LNCaP clone FGC (cell line): Measurements from ENCODE around the gene RNF150.

Experiments used
- DNase-seq: peaks from one replicate; pipeline ENCODE4 v3.0.0-alpha.2; 2011; ENCODE audit warnings: low read depth
- H3K4me3 ChIP-seq: 2 replicates; pipeline ENCODE4 v1.5.1; 2011; ENCODE audit warnings: mild to moderate bottlenecking, low read depth, low read length, control low read depth
- CTCF ChIP-seq: IDR thresholded peaks from 2 replicates; pipeline ENCODE4 v1.5.1; 2012; ENCODE audit warnings: mild to moderate bottlenecking; ENCODE audit not compliant: control insufficient read depth, insufficient read depth; ENCODE audit errors: extremely low read depth

RNF150 gene

GRCh38 chr4:141035920-141036319 lies 97.3 kb downstream of the RNF150 start:
- TF ChIP-seq CTCF: no peak
- H3K4me3 ChIP-seq: no peak overlapping the region
- no peak for DNase-seq

- no peak for TF ChIP-seq CTCF
- DNase-seq: no peak
- no peak overlapping the region for H3K4me3 ChIP-seq
Observed at GRCh38 chr4:141028024-141028529, 105.2 kb downstream of the RNF150 start.

GRCh38 chr4:141027421-141027820 lies 105.8 kb downstream of the RNF150 start:
- H3K4me3 ChIP-seq: no peak overlapping the region
- DNase-seq: peak; percentile 88
- TF ChIP-seq CTCF: no peak

- no peak overlapping the region for H3K4me3 ChIP-seq
- TF ChIP-seq CTCF: no peak
- DNase-seq: no peak
Observed at GRCh38 chr4:141026900-141027299, 106.4 kb downstream of the RNF150 start.

- DNase-seq: no peak
- no peak overlapping the region for H3K4me3 ChIP-seq
- no peak for TF ChIP-seq CTCF
Observed at GRCh38 chr4:141023051-141023450, 110.2 kb downstream of the RNF150 start.

GRCh38 chr4:141022111-141022695 lies 111.1 kb downstream of the RNF150 start:
- no peak for DNase-seq
- H3K4me3 ChIP-seq: no peak overlapping the region
- no peak for TF ChIP-seq CTCF
